GM12878 (cell line): Measurements from ENCODE around the gene KIF22. TPM values are rescaled to one million over a fixed set of nuclear protein-coding genes. Genes with fewer than 3 reads are reported as not detected.
"Not testable (repeated sequence)": the region's sequence is repeated elsewhere in the genome, so short reads cannot be mapped to it uniquely, and the experiment has no call there.

Experiments used
- ATAC-seq: fragments of 200-7000 bp; cut with Tn5 transposase; 3 replicates; pipeline ENCODE4 v1.9.1; 2020; ENCODE audit warnings: mild to moderate bottlenecking, moderate library complexity
- BruUV-seq: library from RNA; stranded (reverse); fragments of 400-500 nt; replicated peaks from 2 replicates; lab custom pipeline; 2021; lab: Mats Ljungman, UMichigan
- CTCF ChIA-PET: fragments of 300-600 bp; sonication (Branson Sonifier 250); formaldehyde crosslinking; extraction: SDS; loops from one replicate; lab custom pipeline; 2021; ENCODE audit warnings: inconsistent platforms; lab: Yijun Ruan, JAX
- POLR2A ChIA-PET: fragments of 350-600 bp; formaldehyde crosslinking; extraction: SDS; loops from one replicate; lab custom pipeline; 2021; ENCODE audit warnings: inconsistent platforms; lab: Charles Lee
- RAD21 ChIA-PET: fragments of 300-600 bp; sonication (Branson Sonifier 250); formaldehyde crosslinking; loops from one replicate; lab custom pipeline; 2023; ENCODE audit warnings: antibody characterized with exemption; ENCODE audit not compliant: unreplicated experiment; lab: Charles Lee
- SMC1A ChIA-PET: fragments of 300-600 bp; sonication (Branson Sonifier 250); formaldehyde crosslinking; loops from one replicate; lab custom pipeline; 2023; ENCODE audit not compliant: unreplicated experiment, uncharacterized antibody; lab: Charles Lee
- DNase-seq: peaks from one replicate; pipeline ENCODE4 v3.0.0-alpha.2; 2011; ENCODE audit warnings: low read depth, low spot score
- FAIRE-seq: peaks from 3 replicates; lab custom pipeline; 2011; peaks lifted over from hg19 to GRCh38; lab: Jason Lieb, UNC
- H2AFZ ChIP-seq: 2 replicates; pipeline ENCODE4 v1.6.0; 2011; ENCODE audit warnings: low read depth, low read length, control low read depth; ENCODE audit not compliant: control insufficient read depth
- H3K27ac ChIP-seq: 2 replicates; pipeline ENCODE4 v1.5.1; 2011; ENCODE audit warnings: control low read depth; ENCODE audit not compliant: control insufficient read depth, insufficient read depth
- H3K27me3 ChIP-seq, 2 experiments: replicated peaks in 1 of 2; 2 replicates each; pipeline versions ENCODE4 v1.6.0 to v1.6.1; 2011; ENCODE audit warnings: low read length in 1 of 2; ENCODE audit not compliant: control insufficient read depth in 2 of 2, insufficient read depth in 2 of 2
- H3K36me3 ChIP-seq, 2 experiments: 2 replicates each; pipeline ENCODE4 v1.5.1; 2011; ENCODE audit warnings: low read length in 1 of 2; ENCODE audit not compliant: control insufficient read depth in 2 of 2, insufficient read depth in 2 of 2
- H3K4me1 ChIP-seq: 2 replicates; pipeline ENCODE4 v1.6.1; 2011; ENCODE audit warnings: mild to moderate bottlenecking, low read length, moderate library complexity, mixed read lengths; ENCODE audit not compliant: control insufficient read depth, insufficient read depth
- H3K4me2 ChIP-seq: 2 replicates; pipeline ENCODE4 v1.6.0; 2011; ENCODE audit warnings: control low read depth; ENCODE audit not compliant: control insufficient read depth, insufficient read depth
- H3K4me3 ChIP-seq: fragments of 200-600 bp; sonication (generic); 2 replicates; pipeline ENCODE4 v1.5.1; 2016
- H3K79me2 ChIP-seq: 2 replicates; pipeline ENCODE4 v1.6.0; 2011; ENCODE audit warnings: low read length; ENCODE audit not compliant: control insufficient read depth, insufficient read depth
- H3K9ac ChIP-seq: 2 replicates; pipeline ENCODE4 v1.8.0; 2011; ENCODE audit warnings: low read length, control low read depth, mixed read lengths; ENCODE audit not compliant: control insufficient read depth, insufficient read depth
- H3K9me3 ChIP-seq: replicated peaks from 3 replicates; pipeline ENCODE4 v1.5.1; 2011; ENCODE audit warnings: mild to moderate bottlenecking, low read length; ENCODE audit not compliant: control insufficient read depth, insufficient read depth
- H4K20me1 ChIP-seq: 2 replicates; pipeline ENCODE4 v1.6.0; 2011; ENCODE audit not compliant: control insufficient read depth, insufficient read depth
- EP300 ChIP-seq, 2 experiments: fragments of 150-350 bp in 1 of 2; IDR thresholded peaks; 2 replicates each; pipeline ENCODE4 v1.6.1; 2011 to 2012; ENCODE audit warnings: low read depth in 2 of 2, low read length in 2 of 2, borderline replicate concordance in 1 of 2, improper control_type of control experiment in 1 of 2, inconsistent platforms in 1 of 2; ENCODE audit not compliant: control insufficient read depth in 1 of 2
- FOXM1 ChIP-seq: IDR thresholded peaks from 2 replicates; pipeline ENCODE4 v1.6.1; 2012; ENCODE audit warnings: low read depth, mild to moderate bottlenecking, inconsistent platforms, low read length, moderate library complexity
- MEF2B ChIP-seq: fragments of 450-650 bp; IDR thresholded peaks from 2 replicates; pipeline ENCODE4 v1.6.1; 2018; ENCODE audit warnings: mild to moderate bottlenecking, moderate library complexity; ENCODE audit not compliant: partially characterized antibody, poor library complexity, severe bottlenecking
- NR2F1 ChIP-seq: fragments of 450-650 bp; conservative IDR thresholded peaks from 2 replicates; pipeline ENCODE4 v1.6.1; 2017; ENCODE audit warnings: mild to moderate bottlenecking
- ZNF687 ChIP-seq: fragments of 450-650 bp; IDR thresholded peaks from 2 replicates; pipeline ENCODE4 v1.6.1; 2017; ENCODE audit warnings: mild to moderate bottlenecking, moderate library complexity
- WGBS: methylation state at CpG from one replicate; pipeline ENCODE4 v1.1.6; 2016; ENCODE audit warnings: low lambda C conversion rate; ENCODE audit not compliant: insufficient replicate concordance, insufficient coverage; ENCODE audit errors: missing lambda C conversion rate; 5-methylcytosine and 5-hydroxymethylcytosine counted together
- in situ Hi-C: fragments of 300-500 bp; cut with MboI; formaldehyde crosslinking; loops from 9 replicates; pipeline ENCODE4 v1.14.3; 2018; ENCODE audit warnings: mixed read lengths
- intact Hi-C: fragments of 100-400 bp; cut with micrococcal nuclease; formaldehyde crosslinking; loops from one replicate; pipeline ENCODE4 v1.14.2; 2022; ENCODE audit not compliant: unreplicated experiment
- polyA plus RNA-seq, 11 experiments: library from polyadenylated mRNA; depleted of rRNA in 4 of 11; unstranded in 6 of 11; stranded (reverse) in 5 of 11; fragments of >200 nt; fragmentation: Nextera tagmentation in 4 of 11; fragmentation: Illumina TruSeq in 1 of 11; extraction: Ambion mirVana in 4 of 11; extraction: Trizol in 1 of 11; gene quantifications; 1 replicate in 1 of 11; 2 replicates in 10 of 11; pipeline versions ENCODE4 v1.2.1 to v1.2.3, GENCODE V29; 2011 to 2016; ENCODE audit warnings: inconsistent platforms in 2 of 11, missing spikeins in 2 of 11, low read depth in 1 of 11
- total RNA-seq, 4 experiments: library from RNA; depleted of rRNA in 3 of 4; stranded (reverse); fragments of >200 nt in 3 of 4; fragmentation: Illumina TruSeq in 1 of 4; extraction: Trizol in 1 of 4; gene quantifications; 2 replicates each; pipeline versions ENCODE4 v1.2.1 to v1.2.3, GENCODE V29; 2013 to 2021

Gene KIF22
- total and polyA plus RNA-seq, 10 of the 15 experiments (the other 5 are each of a cell fraction or from before 2014, with no cell fraction given), result 7.6 to 158 (median 132) TPM

- no peak for TF ChIP-seq FOXM1
- TF ChIP-seq, all 136 proteins: peak for 17
These were observed 5.5 kb upstream of the KIF22 start (continued) for GRCh38 chr16:29784901-29785500.

- SMC1A ChIA-PET, result interaction anchor here (0.7 to 1.2 kb wide), 2 partner anchors 32 to 62 kb away, joined by 4 to 5 read pairs; no protein-coding TSS in a partner anchor
- POLR2A ChIA-PET, ATAC-seq, H4K20me1 ChIP-seq, H3K27ac ChIP-seq, BruUV-seq, intact Hi-C loops, H3K36me3 ChIP-seq, H3K4me2 ChIP-seq, H3K4me3 ChIP-seq, RAD21 ChIA-PET, H3K9me3 ChIP-seq, H2AFZ ChIP-seq, H3K9ac ChIP-seq, FAIRE-seq, DNase-seq, in situ Hi-C loops, H3K27me3 ChIP-seq: not testable (repeated sequence)
- 52% methylated on average over 4 of the region's 4 CpGs for WGBS
- Histone ChIP-seq H3K4me1 (peaks cover 13% of the 10 kb centered on the region), H3K79me2 (peaks cover 19% of the 10 kb centered on the region)
- CTCF ChIA-PET, result interaction anchor here (0.7 to 1.5 kb wide), 3 partner anchors 12 to 49 kb away, joined by 3 to 4 read pairs (median 3); no protein-coding TSS in a partner anchor
These were observed 3.4 kb upstream of the KIF22 start for GRCh38 chr16:29787155-29787554.

GRCh38 chr16:29789775-29790182 lies 772 bp upstream of the KIF22 start:
- Histone ChIP-seq H3K9ac (peak overlapping the region; percentile 89), H2AFZ (peak overlapping the region; percentile 94), H3K27me3 (no peaks in the 10 kb centered on the region), H3K4me3 (peak overlapping the region; percentile 89), H3K79me2 (peaks cover 43% of the 10 kb centered on the region), H3K36me3 (0 out of 4 replicates have a peak, but pooled peaks cover 0 to under 1% of the 10 kb centered on the region in 2 experiments), H3K4me2 (peak overlapping the region; percentile 87), H3K9me3 (no peaks in the 10 kb centered on the region), H4K20me1 (no peaks in the 10 kb centered on the region), H3K4me1 (peaks cover 15% of the 10 kb centered on the region), H3K27ac (peak overlapping the region; percentile 95)
- POLR2A ChIA-PET, result interaction anchor here (0.6 to 3.3 kb wide), 18 partner anchors 8 to 276 kb away, joined by 3 to 24 read pairs (median 4); partner anchors contain the start of genes ALDOA and MAZ
- BruUV-seq, result TSS peak; percentile 99
- in situ Hi-C loops (no loop called here), intact Hi-C loops (loop anchor here (1.0 to 5.0 kb wide), 2 partner anchors 16 to 87 kb away; no protein-coding TSS in a partner anchor)
- RAD21 ChIA-PET, result interaction anchor here (0.6 to 1.7 kb wide), 16 partner anchors 13 to 223 kb away, joined by 3 to 8 read pairs (median 4); partner anchors contain the start of gene TAOK2
- 35% methylated on average over 20 of the region's 20 CpGs for WGBS
- SMC1A ChIA-PET, result interaction anchor here (0.7 to 6.4 kb wide), 12 partner anchors 13 to 147 kb away, joined by 3 to 38 read pairs (median 5); partner anchors contain the start of gene PAGR1
- FAIRE-seq (no peak), DNase-seq (no peak), ATAC-seq (peak; percentile 23)
- CTCF ChIA-PET, result interaction anchor here (0.8 to 5.3 kb wide), 22 partner anchors 12 to 266 kb away, joined by 3 to 32 read pairs (median 4); partner anchors contain the start of genes MVP, PAGR1 and ZG16
- TF ChIP-seq MEF2B, result no peak
- TF ChIP-seq ZNF687, result no peak
- TF ChIP-seq NR2F1, result no peak
- TF ChIP-seq EP300 (IDR thresholded peaks at IDR 0.05; ENCODE audit: borderline replicate concordance in 1 of 2, control insufficient read depth in 1 of 2, low read depth in 2 of 2, low read length in 2 of 2), result no peak
